ENCODE results near the gene NOSTRIN. TPM values are rescaled to one million over a fixed set of nuclear protein-coding genes. Genes with fewer than 3 reads are reported as not detected.
"Not testable (repeated sequence)": the region's sequence is repeated elsewhere in the genome, so short reads cannot be mapped to it uniquely, and the experiment has no call there.

The NOSTRIN gene
- total RNA-seq, 1 donor from 2014 or later, result not detected

DNA sequence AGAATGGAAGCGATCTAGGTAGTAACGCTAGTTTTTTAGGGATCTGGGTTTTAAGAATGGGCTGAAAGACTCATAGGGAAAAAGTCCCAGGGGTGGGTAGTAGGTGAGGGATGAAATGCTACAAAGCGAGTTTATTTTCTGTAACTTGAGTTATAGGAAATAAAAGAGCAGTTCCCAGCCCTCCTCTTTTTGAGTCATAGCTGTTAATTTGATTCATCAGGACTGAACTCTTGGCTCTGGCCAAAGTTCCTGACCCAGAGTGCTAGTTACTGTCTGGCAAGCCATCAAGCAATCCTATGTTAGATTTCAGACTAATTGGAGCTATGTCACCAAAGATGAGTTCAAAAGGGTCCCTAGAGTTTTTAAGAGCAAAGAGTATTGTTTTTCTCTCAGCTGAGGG, 17.4 kb upstream of the NOSTRIN start:
- Mint-ChIP-seq H3K36me3 (ENCODE audit: low read depth) (peaks cover 3% of the 10 kb centered on the region), H3K4me1 (peaks cover 14% of the 10 kb centered on the region), H3K27me3 (ENCODE audit: low read depth) (no peaks in the 10 kb centered on the region), H3K9me3 (peaks cover 7% of the 10 kb centered on the region), H3K27ac (ENCODE audit: unreplicated experiment) (no peak overlapping the region), H3K4me3 (no peak overlapping the region)
- no peak for DNase-seq (ENCODE audit: low read depth, low spot score)
- TF ChIP-seq, protein P1, sequence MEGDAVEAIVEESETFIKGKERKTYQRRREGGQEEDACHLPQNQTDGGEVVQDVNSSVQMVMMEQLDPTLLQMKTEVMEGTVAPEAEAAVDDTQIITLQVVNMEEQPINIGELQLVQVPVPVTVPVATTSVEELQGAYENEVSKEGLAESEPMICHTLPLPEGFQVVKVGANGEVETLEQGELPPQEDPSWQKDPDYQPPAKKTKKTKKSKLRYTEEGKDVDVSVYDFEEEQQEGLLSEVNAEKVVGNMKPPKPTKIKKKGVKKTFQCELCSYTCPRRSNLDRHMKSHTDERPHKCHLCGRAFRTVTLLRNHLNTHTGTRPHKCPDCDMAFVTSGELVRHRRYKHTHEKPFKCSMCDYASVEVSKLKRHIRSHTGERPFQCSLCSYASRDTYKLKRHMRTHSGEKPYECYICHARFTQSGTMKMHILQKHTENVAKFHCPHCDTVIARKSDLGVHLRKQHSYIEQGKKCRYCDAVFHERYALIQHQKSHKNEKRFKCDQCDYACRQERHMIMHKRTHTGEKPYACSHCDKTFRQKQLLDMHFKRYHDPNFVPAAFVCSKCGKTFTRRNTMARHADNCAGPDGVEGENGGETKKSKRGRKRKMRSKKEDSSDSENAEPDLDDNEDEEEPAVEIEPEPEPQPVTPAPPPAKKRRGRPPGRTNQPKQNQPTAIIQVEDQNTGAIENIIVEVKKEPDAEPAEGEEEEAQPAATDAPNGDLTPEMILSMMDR (conservative IDR thresholded peaks at IDR 0.05), result no peak

DNA sequence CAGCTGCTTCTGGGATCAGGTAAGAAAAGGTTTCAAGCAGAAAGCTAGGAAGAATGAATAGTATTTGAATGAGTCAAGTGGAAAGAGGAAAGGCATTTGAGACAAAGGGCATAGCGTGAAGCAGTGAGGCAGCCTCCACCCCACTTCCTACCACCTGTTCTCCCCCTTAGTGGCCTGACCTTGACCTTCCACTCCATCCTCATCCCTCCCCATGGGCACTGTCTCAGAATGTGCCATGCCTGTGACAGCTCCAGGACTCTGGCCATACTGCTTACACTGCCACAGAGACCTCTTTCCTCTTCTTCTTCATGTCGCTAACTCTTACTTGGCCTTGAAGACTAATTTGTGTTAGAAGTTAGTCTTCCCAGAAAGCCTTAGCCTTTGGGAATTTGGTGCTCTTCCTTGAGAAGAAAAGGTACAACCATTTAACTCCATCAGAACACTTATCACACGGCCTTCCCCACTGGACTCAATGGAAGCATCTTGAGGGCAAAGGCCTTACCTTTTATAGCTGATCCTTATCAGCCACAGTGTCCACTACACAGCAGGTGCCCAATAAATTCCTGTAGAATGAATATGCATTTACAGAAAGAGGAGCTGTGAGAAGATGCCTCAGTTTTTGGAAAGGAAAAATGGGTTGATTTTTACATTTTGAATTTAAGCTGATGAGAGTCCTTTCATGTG, 15.2 kb upstream of the NOSTRIN start:
- Mint-ChIP-seq H3K9me3 (peaks cover 10% of the 10 kb centered on the region), H3K27me3 (ENCODE audit: low read depth) (no peaks in the 10 kb centered on the region), H3K4me1 (no peaks in the 10 kb centered on the region), H3K36me3 (ENCODE audit: low read depth) (no peaks in the 10 kb centered on the region), H3K27ac (ENCODE audit: unreplicated experiment) (no peak overlapping the region), H3K4me3 (no peak overlapping the region)
- DNase-seq (ENCODE audit: low read depth, low spot score), result no peak
- TF ChIP-seq, protein P1 (conservative IDR thresholded peaks at IDR 0.05), result no peak

- Mint-ChIP-seq H3K9me3 (peaks cover 12% of the 10 kb centered on the region), H3K4me1 (no peaks in the 10 kb centered on the region), H3K27me3 (ENCODE audit: low read depth) (no peaks in the 10 kb centered on the region), H3K36me3 (ENCODE audit: low read depth) (no peaks in the 10 kb centered on the region), H3K27ac (ENCODE audit: unreplicated experiment) (no peak overlapping the region), H3K4me3 (no peak overlapping the region)
- TF ChIP-seq, protein P1 (conservative IDR thresholded peaks at IDR 0.05), result no peak
- DNase-seq (ENCODE audit: low read depth, low spot score), result no peak
Measured at GRCh38 chr2:168787782-168788376, 14.6 kb upstream of the NOSTRIN start.

- no peaks in the 10 kb centered on the region for H3K4me1 Mint-ChIP-seq
Measured at GRCh38 chr2:168789776-168790175, 12.7 kb upstream of the NOSTRIN start.

DNA sequence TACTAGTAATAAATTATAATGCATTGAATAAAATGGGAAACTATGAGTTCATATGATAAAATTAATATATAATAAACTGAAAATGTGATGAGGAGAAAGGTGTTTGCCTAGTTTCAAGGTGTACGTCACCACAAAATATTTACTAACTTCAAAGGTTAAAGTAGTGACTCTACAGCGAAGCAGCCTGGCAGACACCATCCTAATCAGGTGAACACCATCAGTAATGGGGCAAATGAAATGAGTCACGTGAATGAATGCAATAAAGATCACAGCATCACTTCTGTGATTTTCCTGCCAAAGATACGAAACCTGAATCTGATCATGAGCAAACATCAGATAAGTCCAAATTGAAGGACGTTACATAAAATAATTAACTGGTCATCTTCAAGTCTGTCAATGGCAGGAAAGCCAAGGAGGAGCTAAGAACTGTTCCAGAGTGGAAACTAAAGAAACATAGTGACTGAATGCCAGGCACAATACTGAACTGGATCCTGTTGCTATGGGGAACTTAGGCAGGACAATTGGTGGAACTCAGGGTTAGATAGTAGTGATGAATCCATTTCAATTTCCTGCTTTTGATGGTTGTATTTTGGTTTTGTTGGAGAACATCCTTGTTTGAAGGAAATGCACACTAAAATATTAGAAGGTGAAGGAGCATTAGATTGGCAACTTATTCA, 12.1 kb upstream of the NOSTRIN start:
- no peak overlapping the region for H3K27ac Mint-ChIP-seq (ENCODE audit: unreplicated experiment)
- no peaks in the 10 kb centered on the region for H3K4me1 Mint-ChIP-seq
- DNase-seq (ENCODE audit: low read depth, low spot score), result no peak
- H3K9me3 Mint-ChIP-seq, result peaks cover 11% of the 10 kb centered on the region
- no peak overlapping the region for H3K4me3 Mint-ChIP-seq
- TF ChIP-seq, protein P1 (conservative IDR thresholded peaks at IDR 0.05), result no peak
- H3K36me3 Mint-ChIP-seq (ENCODE audit: low read depth), result no peaks in the 10 kb centered on the region
- no peaks in the 10 kb centered on the region for H3K27me3 Mint-ChIP-seq (ENCODE audit: low read depth)

More at GRCh38 chr2:168789776-168790175, 12.7 kb upstream of the NOSTRIN start:
- Mint-ChIP-seq H3K27ac (ENCODE audit: unreplicated experiment) (no peak overlapping the region), H3K9me3 (peaks cover 11% of the 10 kb centered on the region), H3K27me3 (ENCODE audit: low read depth) (no peaks in the 10 kb centered on the region), H3K4me3 (no peak overlapping the region), H3K36me3 (ENCODE audit: low read depth) (no peaks in the 10 kb centered on the region)
- no peak for DNase-seq (ENCODE audit: low read depth, low spot score)
- TF ChIP-seq, protein P1 (conservative IDR thresholded peaks at IDR 0.05), result no peak

DNA sequence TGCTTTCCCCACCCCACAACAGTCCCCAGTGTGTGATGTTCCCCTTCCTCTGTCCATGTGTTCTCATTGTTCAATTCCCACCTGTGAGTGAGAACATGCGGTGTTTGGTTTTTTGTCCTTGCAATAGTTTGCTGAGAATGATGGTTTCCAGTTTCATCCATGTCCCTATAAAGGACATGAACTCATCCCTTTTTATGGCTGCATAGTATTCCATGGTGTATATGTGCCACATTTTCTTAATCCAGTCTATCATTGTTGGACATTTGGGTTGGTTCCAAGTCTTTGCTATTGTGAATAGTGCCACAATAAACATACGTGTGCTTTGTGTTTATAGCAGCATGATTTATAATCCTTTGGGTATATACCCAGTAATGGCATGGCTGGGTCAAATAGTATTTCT, 11.3 kb upstream of the NOSTRIN start:
- not testable (repeated sequence) for H3K27ac Mint-ChIP-seq (ENCODE audit: unreplicated experiment); H3K36me3 Mint-ChIP-seq (ENCODE audit: low read depth); H3K4me1 Mint-ChIP-seq; H3K4me3 Mint-ChIP-seq; H3K27me3 Mint-ChIP-seq (ENCODE audit: low read depth); DNase-seq (ENCODE audit: low read depth, low spot score)
- peaks cover 11% of the 10 kb centered on the region for H3K9me3 Mint-ChIP-seq

All from neural crest cell (in vitro differentiated cells).